Erythroblast (primary cell): Measurements from ENCODE around the gene PPARD.
A peak's percentile ranks its signal among the peaks of the same experiment; 100 is the strongest.
"Not testable (repeated sequence)": the region's sequence is repeated elsewhere in the genome, so short reads cannot be mapped to it uniquely, and the experiment has no call there.

Experiments
- DNase-seq, 2 experiments: peaks; one replicate each; lab custom pipeline; 2025; lab: John Stamatoyannopoulos, UW
- GATA1 ChIP-seq: IDR thresholded peaks from 2 replicates; pipeline ENCODE4 v1.6.1; 2011; ENCODE audit warnings: low read depth, mild to moderate bottlenecking, control low read depth, low read length, moderate library complexity
- POLR2A ChIP-seq: IDR thresholded peaks from 2 replicates; pipeline ENCODE4 v1.6.1; 2011; ENCODE audit warnings: mild to moderate bottlenecking, low read length

The PPARD gene

GRCh38 chr6:35428421-35429149 is 86.2 kb downstream of the PPARD start:
- no peak for DNase-seq
- TF ChIP-seq GATA1 (no peak), POLR2A (no peak)

GRCh38 chr6:35429463-35429862 is 87.1 kb downstream of the PPARD start:
- TF ChIP-seq POLR2A (no peak), GATA1 (no peak)
- DNase-seq: no peak

- no peak for TF ChIP-seq GATA1
- no peak for TF ChIP-seq POLR2A
- DNase-seq: no peak
These were observed 89.9 kb downstream of the PPARD start for GRCh38 chr6:35432291-35432690.

- DNase-seq: not testable (repeated sequence)
These were observed 90.3 kb downstream of the PPARD start for GRCh38 chr6:35432702-35433101.

- TF ChIP-seq POLR2A: no peak
- TF ChIP-seq GATA1: no peak
These were observed 92.9 kb downstream of the PPARD start for GRCh38 chr6:35435074-35435837.

DNA sequence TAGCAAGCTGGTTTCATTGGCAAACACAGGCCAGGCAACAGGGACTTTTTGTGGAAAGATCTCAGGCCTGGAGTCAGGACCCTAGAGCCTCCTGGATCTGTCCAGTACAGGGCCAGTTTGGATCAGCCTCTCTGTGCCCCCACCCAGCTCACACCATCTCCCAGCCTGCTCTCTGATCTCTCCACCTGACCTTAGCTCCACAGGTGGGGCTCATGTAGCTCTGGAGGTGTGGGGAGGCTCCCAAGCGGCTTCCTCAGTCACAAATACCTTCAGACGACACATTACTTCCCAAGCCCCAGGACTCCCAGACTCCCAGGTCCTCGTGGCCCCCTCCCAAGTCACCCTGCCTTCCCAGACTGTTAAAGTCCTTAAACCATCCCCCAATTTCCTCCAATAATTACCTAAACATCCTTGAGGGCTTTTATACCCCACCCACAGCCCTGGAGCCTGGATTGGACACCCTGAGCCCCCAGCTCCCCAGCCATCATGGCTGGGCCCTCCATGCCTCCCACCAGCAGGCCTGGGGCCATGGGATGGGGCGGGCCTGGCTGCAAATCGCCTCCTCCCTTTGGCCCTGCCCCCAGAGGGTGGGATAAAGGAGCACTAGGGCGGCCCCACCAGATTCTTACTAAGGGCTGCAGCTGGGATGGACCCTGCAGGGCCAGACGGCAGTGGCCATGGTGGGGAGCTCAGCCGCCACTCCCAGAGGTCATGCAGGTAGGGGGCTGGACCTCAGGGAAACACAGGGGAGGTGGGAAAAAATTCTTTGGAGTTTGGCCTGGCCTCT is 93.9 kb downstream of the PPARD start:
- no peak for TF ChIP-seq POLR2A
- TF ChIP-seq GATA1: no peak
- no peak for DNase-seq

More at GRCh38 chr6:35435074-35435837, 92.9 kb downstream of the PPARD start:
- peak in 1 of 2 experiments; percentile 11 for DNase-seq

DNA sequence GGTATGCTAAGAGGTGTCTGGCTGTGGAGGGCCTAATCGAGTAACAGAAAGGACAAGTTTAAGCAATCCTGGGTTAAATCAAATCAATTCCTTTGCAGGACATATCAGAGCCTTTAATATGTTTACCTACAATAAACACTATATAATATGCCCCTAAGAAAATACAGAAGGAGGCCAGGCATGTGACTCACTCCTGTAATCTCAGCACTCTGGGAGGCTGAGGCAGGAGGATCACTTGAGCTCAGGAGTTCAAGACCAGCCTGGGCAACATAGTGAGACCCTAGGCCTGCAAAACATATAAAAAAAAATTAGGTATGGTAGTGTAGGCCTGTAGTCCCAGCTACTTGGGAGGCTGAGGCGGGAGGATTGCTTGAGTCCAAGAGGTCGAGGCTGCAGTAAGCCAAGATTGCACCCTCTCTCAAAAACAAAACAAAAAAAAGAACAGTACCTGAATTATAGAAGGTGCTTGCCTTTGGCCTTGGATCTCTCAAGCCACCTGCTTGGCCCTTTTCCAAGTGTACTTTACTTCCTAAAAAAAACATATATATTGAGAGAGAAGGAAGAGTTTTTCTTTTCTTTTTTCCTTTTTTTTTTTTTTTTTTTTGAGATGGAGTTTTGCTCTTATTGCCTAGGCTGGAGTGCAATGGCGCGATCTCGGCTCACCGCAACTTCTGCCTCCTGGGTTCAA is 96.2 kb downstream of the PPARD start:
- not testable (repeated sequence) for DNase-seq

DNA sequence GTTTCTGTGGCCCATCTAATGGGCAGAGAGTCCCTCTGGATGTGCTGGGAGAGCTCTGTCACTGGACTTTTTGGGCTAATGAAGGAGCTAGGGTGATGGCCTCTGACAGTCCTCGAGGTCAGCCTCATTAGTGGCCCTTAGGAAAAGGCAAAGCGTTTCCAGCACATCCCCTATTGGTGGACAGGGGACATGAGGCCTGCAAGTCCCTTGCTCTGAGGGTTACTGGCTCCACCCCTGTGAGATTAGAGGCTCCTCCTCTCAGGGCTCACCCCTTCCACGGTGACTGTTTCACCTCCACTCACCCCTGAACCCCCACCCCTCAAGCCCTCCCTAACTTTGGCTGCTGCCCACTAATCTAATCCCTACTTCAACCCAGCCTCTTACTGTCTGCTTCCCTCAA is 97.0 kb downstream of the PPARD start:
- TF ChIP-seq POLR2A (no peak), GATA1 (no peak)
- peak in 1 of 2 experiments; percentile 16 for DNase-seq

GRCh38 chr6:35441205-35441604 is 98.8 kb downstream of the PPARD start:
- DNase-seq: no peak
- TF ChIP-seq POLR2A (no peak), GATA1 (no peak)

DNA sequence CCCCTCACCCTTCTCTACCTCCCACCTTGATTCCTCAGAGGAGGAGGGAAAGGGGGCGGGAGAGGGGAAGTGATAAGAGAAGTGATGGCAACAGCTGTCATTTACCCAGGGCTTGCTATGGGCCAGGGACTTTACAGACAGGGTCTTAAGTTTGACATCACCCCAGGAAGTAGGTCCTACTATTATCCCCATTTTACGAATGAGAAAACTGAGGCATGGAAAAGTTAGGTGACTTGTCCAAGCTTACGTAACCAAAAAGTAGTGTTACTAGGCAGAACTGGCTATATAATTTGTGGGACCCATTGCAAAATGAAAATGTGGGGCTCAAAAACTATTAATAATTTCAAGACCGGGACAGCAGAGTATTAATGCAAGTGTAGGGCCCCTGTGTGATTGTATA is 99.3 kb downstream of the PPARD start:
- DNase-seq: no peak
- TF ChIP-seq GATA1 (no peak), POLR2A (no peak)

GRCh38 chr6:35442693-35443092 is 100.3 kb downstream of the PPARD start:
- no peak for TF ChIP-seq GATA1
- TF ChIP-seq POLR2A: no peak
- DNase-seq: no peak

- no peak for TF ChIP-seq POLR2A
- TF ChIP-seq GATA1: no peak
- DNase-seq: no peak
These were observed 101.1 kb downstream of the PPARD start for GRCh38 chr6:35443341-35444030.

GRCh38 chr6:35445691-35446090 is 103.3 kb downstream of the PPARD start:
- DNase-seq: no peak
- TF ChIP-seq GATA1 (no peak), POLR2A (no peak)

- no peak for TF ChIP-seq POLR2A
- no peak for DNase-seq
These were observed 105.8 kb downstream of the PPARD start for GRCh38 chr6:35448191-35448590.
